GM12865 (cell line): Measurements from ENCODE around the gene CACNG1.

Source experiments
- DNase-seq: peaks from one replicate; pipeline ENCODE4 v3.0.0; 2010; ENCODE audit warnings: low read depth
- H3K4me3 ChIP-seq: 2 replicates; pipeline ENCODE4 v1.5.1; 2011; ENCODE audit warnings: mild to moderate bottlenecking, low read depth, low read length, control low read depth
- TF ChIP-seq, protein P1 (sequence below): IDR thresholded peaks from 2 replicates; pipeline ENCODE4 v1.5.1; 2011; ENCODE audit warnings: low read length, control low read depth, low read depth, inconsistent platforms; ENCODE audit not compliant: insufficient read depth; ENCODE audit errors: missing control alignments

The CACNG1 gene

DNA sequence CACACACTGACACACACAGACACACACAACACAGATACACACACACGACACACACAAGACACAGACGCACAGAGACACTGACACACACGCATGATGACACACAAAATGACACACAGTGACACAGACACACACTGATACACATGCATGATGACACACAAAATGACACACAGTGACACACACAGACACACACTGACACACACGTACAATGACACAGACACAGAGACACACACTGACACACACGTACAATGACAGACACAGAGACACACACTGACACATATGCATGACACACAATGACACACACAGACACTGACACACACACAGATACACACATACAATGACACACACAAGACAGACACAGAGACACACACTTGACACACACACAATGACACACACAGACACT, 10.3 kb downstream of the CACNG1 start:
- TF ChIP-seq, protein P1, sequence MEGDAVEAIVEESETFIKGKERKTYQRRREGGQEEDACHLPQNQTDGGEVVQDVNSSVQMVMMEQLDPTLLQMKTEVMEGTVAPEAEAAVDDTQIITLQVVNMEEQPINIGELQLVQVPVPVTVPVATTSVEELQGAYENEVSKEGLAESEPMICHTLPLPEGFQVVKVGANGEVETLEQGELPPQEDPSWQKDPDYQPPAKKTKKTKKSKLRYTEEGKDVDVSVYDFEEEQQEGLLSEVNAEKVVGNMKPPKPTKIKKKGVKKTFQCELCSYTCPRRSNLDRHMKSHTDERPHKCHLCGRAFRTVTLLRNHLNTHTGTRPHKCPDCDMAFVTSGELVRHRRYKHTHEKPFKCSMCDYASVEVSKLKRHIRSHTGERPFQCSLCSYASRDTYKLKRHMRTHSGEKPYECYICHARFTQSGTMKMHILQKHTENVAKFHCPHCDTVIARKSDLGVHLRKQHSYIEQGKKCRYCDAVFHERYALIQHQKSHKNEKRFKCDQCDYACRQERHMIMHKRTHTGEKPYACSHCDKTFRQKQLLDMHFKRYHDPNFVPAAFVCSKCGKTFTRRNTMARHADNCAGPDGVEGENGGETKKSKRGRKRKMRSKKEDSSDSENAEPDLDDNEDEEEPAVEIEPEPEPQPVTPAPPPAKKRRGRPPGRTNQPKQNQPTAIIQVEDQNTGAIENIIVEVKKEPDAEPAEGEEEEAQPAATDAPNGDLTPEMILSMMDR = no peak
- no peak overlapping the region for H3K4me3 ChIP-seq
- DNase-seq = no peak

DNA sequence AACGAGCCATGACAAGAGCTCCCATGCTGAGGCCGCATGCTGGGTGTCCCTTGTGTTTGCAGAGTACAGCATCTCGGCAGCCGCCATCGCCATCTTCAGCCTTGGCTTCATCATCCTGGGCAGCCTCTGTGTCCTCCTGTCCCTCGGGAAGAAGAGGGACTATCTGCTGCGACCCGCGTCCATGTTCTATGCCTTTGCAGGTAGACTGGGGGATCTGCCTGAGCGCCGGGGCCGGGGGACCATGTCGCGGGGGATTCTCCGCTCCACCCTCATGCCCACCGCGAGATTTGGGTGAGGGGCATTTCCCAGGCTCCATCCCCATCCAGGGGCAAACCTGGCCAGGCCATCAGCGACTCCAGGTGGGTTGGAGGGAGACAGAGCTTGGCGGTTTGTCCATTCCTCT, 10.7 kb downstream of the CACNG1 start:
- DNase-seq = no peak
- no peak overlapping the region for H3K4me3 ChIP-seq
- TF ChIP-seq, protein P1 = no peak

DNA sequence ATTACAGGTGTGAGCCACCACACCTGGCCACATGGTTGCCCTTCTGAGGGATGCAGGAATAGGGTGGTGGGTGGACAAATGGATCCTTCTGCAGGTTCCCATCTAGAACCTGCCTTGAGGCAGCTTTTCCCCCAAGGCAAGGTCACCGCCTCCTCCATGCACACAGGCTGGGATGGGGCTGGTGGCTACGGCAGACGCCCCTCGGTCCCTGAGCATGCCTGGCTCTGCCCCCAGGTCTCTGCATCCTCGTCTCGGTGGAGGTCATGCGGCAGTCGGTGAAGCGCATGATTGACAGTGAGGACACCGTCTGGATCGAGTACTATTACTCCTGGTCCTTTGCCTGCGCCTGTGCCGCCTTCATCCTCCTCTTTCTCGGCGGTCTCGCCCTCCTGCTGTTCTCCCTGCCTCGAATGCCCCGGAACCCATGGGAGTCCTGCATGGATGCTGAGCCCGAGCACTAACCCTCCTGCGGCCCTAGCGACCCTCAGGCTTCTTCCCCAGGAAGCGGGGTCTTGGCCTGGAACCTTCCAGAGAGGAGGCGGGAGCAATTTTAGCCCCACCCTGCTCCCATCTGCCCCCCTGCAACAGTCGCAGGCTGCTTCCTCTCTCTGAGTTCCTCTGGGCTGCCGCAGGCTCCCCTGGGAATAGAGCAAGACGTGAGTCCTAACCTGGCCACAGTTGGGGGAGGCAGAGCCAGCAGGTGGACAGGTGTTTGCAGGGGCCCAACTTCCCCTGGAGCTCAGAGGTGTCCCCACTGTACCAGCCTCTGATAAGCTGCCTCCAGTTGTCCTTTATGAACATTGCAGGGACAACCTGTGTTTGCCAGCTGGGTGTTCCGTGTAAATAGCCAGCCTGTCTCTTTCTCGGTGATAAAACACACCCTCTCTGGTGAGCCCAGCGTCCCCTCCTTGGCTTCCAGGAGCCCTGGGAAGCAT, 11.7 kb downstream of the CACNG1 start:
- no peak for DNase-seq

DNA sequence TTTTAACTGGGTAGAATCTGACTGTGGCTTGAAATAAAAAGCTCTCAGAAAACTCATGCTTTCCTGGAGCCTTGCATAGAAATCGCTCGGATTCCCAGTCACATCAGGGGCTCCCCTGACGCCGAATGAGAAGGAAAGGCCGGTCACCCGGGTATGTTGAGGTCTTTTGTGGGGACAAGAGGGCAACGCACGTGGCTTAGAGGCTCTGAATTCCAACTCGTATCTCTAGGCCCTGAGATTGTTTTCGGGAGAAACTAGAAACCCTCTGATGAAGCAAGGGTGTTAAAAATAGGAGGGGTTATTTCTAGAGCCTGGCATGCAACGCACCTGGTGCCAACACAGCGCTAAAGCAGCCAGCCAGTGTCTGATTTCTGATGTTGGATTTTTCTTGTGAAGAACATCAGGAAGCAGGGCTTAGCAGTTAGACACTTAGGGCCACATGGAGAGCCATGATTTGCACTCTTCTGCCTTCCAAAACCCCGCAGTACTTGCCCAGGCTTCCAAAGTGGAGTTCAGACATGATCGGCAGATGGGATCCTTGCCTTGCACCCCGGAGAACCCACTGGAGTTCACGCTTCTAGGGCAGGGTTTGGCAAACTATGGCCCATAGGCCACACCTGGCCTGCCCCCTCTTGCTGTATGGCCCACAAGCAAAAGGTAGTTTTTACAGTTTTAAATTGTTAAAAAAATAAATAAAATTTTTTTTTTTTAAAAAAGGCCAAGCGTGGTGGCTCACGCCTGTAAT, 12.6 kb downstream of the CACNG1 start:
- no peak for DNase-seq
- TF ChIP-seq, protein P1 = no peak

More for the DNA sequence above, 11.7 kb downstream of the CACNG1 start:
- TF ChIP-seq, protein P1 = no peak
- no peak overlapping the region for H3K4me3 ChIP-seq

DNA sequence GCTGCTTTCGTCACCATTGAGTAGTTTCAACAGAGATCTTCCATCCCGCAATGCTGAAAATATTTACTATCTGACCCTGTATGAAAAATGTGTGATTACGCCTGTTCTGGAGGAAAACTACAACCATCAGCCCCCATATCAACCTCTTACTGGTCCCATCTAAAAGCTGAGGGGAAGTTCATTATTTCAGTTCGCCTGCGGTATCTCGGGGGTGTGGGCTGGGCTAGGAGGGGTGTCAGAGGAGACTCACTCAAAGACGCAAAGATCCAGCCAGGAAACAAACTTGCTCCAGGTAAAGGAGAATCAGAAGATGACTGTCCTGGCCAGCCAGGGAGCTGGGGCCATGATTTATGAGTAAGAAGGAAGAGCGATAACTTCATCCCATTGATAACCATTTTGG, 13.7 kb downstream of the CACNG1 start:
- DNase-seq = no peak
- TF ChIP-seq, protein P1 = no peak
- no peak overlapping the region for H3K4me3 ChIP-seq

More for the DNA sequence above, 12.6 kb downstream of the CACNG1 start:
- H3K4me3 ChIP-seq = no peak overlapping the region

DNA sequence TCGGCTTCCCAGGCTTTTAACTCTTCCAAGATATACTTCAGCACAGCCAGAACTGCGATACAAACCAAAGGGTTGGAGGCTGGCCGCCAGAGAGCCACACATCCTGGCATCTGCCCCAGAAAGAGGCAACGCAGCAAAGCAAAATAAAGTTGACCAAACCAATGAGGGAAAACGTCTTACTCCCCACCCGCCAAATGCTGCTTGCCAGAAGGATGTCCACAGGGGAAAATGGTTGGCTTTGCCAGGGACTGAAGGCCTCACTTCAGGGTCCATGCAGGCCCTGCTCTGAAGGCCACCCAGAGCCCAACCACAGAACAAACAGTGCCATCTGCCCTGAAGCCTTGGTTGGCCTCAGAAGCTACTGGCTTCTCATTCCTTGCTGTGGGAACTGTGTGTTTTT, 15.0 kb downstream of the CACNG1 start:
- TF ChIP-seq, protein P1 = no peak

More for the DNA sequence above, 15.0 kb downstream of the CACNG1 start:
- H3K4me3 ChIP-seq = no peak overlapping the region
- no peak for DNase-seq
